SH-SY5Y (cell line): Measurements from ENCODE around the gene CDH8.

ENCODE experiments used
- GATA2 ChIP-seq: IDR thresholded peaks from 2 replicates; pipeline ENCODE4 v1.6.1; 2011; ENCODE audit warnings: mild to moderate bottlenecking, low read depth, low read length
- GATA3 ChIP-seq: IDR thresholded peaks from 2 replicates; pipeline ENCODE4 v1.6.1; 2011; ENCODE audit warnings: low read depth, mild to moderate bottlenecking, low read length, moderate library complexity

DNA sequence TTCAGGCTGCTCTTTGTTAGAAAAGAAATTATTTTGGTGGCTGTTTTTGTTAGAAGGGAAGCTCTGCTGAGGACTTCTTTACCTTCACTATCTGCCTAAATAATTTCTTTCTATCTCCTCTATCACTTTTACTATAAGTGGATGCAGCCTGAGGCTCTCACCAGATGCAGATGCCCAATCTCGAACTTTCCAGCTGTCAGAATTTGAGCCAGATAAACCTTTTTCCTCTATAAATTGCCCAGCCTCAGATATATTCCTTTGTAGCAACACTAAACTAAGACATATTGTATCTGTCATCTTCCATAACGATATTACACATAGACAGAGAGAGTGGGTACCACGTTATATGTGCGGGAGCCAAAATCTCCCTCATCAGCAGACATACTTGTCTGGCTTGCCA is 15.7 kb upstream of the CDH8 start:
- TF ChIP-seq GATA2 (peak; percentile 89), GATA3 (peak; percentile 85)
